Measurements from ENCODE around the gene MZF1.
"Not testable (repeated sequence)": the region's sequence is repeated elsewhere in the genome, so short reads cannot be mapped to it uniquely, and the experiment has no call there.

MZF1 gene

DNA sequence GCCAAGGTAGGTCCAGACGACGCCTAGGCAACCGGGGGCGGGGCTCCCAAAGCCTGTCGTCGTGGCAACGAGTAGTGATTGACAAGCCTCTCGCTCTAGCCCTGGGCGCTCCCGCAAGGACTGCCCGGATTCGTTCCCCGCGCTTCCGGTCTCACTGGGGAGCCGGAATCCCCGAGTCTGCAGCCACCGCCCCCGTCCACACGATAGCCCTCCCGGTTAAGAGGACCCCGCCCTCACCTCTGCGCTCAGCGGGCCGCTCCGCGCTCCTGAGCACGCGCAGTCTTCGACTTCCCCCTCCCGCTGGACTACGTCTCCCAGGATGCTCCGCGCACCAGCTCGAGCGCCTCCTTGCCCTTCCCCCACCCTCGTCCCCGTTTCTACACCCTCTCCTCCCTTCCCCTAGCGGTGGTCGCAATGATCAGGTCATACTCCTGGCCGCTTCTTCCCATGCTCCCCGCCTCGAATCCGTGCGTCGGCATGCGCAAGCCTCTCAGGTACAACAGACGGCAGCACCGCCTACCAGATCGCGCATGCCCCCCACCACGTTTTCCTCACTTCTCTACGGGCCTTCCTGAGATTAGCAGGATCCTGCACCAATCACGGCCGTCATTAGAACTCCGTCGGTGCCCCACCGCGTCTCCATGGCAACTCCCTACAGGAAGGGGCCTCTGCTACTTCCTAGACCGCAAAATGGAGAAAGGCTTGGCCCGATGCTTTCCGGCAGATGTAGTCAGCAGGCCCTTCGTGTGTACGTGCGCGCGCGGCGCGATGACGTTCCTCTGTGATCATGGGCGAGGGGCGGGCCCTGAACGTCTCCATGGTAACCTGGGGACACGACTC, at the start of gene MZF1:
Gene MZF1 (minus strand): TSS at position 518 of the 840 bp plus-strand sequence. CDS start 1,946 bp downstream, outside the sequence.
- peak; percentile 99 for DNase-seq (ENCODE audit: low spot score)

DNA sequence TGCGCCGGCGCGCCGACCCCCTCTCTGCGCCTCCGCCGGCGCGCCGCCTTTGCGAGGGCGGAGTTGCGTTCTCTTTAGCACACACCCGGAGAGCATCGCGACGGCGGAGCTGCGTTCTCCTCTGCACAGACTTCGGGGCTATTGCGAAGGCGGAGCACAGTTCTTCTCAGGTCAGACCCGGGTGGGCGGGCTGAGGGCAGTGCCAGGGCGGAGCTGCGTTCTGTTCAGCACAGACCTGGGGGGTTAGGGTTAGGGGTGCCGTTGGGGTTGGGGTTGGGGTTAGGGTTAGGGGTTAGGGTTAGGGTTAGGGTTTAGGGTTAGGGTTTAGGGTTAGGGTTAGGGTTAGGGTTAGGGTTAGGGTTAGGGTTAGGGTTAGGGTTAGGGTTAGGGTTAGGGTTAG, 34.1 kb upstream of the MZF1 start:
- DNase-seq (ENCODE audit: low spot score) = not testable (repeated sequence)

DNA sequence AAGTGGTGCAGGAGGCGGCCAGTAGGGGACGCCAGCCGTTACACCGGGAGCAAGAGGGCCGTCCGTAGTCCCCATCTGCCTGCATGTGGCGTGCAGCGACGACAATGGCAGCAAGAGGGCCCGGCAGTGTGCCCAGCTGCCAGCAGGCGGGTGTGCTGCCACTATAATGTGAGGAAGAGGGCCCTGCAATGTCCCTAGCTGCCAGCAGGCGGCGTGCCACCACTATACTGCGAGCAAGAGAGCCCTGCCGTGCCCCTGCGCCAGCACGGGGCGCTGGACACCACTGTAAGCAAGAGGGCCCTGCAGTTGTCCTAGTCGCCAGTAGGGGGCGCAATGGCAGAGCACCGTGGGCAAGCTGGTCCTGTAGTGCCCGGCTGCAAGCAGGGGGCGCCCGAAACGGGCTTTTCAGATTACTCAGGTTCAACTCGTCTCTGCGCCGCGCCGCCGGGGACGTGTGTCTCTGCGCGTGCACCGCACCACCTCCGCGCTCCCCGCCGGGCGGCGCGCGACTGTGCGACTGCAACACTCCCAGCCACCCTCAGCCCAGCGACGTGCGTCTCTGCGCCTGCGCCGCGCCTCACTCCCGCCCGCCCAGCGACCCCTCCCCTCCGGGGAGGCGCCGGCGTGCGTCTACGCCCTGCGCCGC, 33.2 kb upstream of the MZF1 start:
- DNase-seq (ENCODE audit: low spot score) = not testable (repeated sequence)

DNA sequence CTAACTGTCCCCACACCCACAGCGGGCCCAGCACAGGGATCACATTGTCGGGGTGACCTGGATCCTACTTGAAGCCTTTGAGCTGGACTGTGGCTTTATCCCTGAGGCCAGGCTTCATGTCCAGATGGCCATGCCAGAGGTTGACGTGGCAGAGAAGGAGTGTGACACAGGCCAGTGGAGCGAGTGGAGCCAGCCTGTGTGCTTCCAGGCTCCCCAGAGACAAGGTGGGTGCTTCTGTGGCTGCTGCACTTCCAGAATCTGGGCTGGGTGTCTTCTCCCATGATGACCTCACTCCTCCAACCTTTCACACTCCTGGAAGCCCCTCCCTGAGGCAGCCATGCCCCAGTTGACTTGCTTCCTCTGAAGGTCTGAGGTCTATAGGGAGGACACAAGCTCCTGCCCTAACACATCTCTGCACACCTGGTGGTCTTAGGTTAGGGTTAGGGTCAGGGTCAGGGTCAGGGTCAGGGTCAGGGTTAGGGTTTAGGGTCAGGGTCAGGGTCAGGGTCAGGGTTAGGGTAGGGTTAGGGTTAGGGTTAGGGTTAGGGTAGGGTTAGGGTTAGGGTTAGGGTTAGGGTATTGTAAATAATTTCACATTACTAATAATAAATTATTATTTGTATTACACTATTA, 13.1 kb upstream of the MZF1 start:
- DNase-seq (ENCODE audit: low spot score) = no peak

DNA sequence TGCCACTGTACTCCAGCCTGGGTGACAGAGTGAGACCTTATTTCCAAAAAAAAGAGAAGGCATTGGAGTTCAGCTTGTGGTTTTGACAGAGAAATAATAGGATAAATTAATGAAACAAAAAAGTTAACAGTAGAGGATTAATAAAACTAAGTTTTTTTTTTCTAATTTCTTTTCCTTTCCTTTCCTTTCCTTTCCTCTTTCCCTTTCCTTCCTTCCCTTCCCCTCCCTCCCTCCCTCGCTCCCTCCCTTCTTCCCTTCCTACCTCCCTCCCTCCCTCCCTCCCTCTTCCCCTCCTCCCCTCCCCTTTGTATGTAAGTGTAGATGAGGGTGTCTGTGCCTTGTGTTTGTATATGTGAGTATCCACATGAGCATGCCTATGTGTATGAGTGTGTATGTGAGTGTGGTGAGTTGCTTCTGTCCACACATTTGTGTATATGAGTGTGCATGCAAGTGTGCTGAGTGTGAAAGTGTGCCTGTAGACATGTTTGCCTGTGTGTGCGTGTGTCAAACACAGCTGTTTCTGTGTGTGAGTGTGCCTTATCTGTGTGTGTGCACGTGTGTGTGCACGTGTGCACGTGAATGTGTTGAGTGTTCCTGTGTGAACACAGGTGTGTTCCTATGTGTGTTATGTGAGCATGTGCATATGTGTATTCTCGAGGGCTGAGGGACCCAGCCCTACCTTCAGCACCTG, 12.5 kb upstream of the MZF1 start:
- DNase-seq (ENCODE audit: low spot score) = no peak

DNA sequence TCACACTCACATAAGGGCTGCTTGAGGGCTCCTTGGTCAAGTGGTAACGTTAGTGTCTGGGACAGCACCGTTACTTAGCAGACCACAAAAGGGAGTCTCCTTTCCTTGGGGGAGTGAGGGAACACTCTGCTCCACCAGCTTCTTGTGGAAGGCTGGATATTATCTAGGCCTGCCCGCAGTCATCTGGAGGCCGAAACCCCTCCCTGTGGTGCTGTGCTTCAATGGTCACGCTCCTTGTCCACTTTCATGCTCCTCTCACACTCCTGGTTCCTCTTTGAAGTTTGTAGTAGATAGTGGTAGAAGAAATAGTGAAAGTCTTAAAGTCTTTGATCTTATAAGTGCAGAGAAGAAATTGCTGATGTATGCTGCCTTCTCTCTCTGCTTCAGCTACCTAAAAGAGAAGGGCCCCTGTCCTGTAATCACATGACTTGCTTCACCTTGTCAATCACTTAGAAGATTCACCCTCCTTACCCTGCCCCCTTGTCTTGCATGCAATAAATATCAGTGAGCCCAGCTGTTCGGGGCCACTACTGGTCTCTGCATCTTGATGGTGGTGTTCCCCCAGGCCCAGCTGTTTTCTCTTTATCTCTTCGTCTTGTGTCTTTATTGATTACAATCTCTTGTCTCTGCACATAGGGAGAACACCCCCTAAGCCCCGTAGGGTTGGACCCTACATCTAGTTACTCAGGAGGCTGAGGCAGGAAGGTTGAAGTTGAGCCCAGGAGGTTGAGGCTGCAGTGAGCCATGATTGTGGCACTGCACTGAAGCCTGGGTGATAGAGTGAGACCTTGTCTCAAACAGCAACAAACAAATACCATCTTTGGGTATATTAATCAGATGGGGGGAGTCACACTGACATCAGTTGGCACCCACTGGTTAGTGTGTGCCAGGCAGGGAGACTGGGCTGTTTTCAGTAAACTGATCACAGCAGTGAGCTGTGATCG, 11.6 kb upstream of the MZF1 start:
- no peak for DNase-seq (ENCODE audit: low spot score)

DNA sequence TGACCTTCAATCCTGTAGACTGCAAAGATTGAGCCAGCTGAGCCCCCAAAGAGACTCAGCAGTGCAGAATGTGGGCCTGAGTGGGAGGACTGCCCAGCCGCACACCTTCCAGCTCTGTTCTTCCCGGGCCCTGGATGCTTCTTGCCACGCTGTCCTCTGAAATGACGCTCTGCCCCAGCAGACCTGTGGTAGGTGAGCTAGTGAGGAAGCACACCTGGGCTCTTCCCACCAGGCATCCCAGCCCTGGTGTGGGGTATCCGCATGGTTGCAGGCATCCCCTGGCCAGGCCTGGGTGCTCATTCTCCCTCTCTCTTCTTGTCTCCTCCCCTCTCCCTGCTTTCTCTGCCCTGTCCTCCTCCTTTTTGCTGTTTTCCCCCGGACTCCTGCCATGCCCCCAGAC, 9.8 kb upstream of the MZF1 start:
- DNase-seq (ENCODE audit: low spot score) = no peak

DNA sequence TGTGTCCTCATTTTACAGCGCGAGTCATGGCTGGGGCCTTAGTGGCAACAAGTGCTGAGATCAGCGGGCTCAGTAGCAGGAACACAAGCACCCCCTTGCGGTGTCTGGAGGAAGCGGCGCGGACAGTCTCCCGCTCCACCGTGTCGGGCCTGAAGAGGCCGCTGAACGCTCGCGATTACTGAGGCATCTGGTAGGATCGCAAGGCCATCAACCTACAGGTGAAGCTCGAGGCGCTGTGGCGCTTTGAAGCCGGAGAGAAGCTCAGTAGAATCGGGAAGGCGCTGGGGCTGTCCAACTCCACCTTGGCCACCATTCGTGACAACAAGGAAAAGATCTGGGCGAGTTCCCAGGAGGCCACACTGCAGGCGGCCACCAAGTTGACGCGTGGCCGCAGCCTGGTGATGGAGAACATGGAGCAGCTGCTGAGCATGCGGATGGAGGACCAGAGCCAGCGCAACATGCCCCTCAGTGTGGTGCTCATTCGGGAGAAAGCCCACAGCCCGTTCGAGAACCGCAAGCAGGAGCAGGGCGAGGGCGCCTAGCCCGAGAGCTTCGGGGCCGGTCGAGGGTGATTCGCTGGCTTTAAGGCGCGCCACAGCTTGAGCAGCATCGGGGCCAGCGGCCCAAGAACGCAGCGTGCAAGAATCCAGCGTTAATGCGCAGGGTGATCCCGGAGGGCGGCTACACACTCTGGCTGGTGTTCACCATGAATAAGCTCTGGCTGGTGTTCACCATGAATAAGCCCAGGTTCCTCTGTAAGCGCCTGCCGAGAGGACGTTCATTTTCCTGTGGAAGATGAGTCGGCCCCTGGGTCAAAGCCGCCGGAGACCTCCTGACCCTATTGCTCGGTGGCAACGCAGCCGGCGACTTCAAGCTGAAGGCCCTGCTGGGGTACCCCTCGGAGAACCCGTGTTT, 8.3 kb upstream of the MZF1 start:
- peak; percentile 75 for DNase-seq (ENCODE audit: low spot score)

DNA sequence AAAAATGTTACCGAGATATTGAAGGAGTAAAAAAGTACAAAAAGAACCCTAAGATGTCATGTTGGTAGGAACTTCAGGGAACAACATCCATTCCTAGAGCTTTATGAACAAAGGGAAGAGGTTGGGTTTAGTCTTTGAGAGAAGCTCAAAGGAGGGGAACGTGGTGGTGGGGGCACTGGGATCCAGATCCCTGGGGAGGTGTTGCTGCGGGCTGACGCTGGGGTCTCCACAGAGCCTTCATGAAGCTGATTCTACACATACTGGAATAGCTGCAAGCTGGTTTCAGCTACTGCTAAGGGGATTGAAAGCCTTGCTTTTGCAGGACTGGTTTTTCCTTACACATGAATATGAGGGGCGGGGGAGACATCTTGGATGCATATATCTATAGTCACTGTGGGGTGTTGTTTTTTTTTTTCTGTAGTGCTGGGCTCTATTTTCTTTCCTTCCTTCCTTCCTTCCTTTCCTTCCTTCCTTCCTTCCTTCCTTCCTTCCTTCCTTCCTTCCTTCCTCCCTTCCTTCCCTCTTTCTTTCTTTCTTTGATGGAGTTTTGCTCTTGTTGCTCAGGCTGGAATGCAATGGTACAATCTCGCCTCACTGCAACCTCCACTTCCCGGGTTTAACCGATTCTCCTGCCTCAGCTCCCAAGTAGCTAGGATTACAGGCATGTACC, 6.5 kb upstream of the MZF1 start:
- DNase-seq (ENCODE audit: low spot score) = no peak

DNA sequence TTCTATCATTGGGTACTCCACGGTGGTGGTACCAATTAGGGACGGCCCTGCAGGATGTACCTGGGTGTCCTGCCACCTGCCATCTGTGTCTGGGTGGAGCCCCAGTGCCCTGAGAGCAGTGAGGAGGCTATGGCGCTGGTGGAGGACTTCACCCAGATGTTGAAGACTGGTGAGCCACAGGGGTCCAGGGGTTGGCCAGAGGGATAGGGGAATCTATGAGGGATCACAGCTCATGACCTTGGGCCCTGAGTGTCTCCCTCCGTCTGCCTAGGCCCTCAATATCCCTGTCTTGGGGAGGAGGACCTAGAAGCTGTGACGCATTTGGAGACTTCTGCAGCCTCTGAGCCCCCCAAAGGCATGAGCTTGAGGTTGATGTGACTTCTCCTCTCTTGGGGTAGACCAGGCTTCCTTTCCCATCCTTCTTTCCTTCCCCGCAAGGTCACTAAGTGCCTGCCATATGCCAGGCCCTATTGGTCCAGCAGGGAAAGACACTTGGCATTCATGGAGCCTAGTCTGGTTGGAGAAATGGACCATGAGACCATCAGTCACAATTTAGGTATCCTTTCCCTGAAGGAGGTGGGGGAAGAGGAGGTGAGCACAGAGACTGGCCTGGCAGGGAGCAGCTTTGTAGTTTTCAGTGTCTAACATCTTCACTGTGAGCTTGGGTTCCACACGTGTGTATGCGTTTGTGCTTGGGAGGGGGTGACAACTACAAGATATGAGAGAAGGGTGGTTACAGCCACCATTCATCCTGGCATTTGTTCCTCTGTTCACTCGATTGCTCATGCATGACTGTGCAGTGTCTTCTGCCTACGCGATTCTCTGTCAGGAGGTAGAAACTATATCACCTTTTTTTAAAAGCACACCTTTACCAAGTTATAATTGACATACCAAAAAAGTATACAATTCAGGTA, 5.1 kb upstream of the MZF1 start:
- DNase-seq (ENCODE audit: low spot score) = no peak

DNA sequence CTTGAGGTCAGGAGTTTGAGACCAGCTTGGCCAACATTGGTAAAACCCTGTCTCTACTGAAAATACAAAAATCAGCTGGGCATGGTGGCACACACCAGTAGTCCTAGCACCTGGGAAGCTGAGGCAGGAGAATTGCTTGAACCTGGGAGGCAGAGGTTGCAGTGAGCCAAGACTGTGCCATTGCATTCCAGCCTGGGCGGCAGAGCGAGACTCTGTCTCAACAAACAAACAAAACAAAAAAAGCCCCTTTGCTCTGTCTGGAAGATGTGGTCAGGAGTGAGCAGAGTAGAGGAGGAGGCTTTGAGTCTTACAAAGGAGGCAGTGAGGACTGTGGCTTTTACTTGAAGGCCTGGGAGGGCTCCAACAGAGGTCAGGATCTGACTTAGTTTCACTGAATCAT, 4.4 kb upstream of the MZF1 start:
- DNase-seq (ENCODE audit: low spot score) = not testable (repeated sequence)

DNA sequence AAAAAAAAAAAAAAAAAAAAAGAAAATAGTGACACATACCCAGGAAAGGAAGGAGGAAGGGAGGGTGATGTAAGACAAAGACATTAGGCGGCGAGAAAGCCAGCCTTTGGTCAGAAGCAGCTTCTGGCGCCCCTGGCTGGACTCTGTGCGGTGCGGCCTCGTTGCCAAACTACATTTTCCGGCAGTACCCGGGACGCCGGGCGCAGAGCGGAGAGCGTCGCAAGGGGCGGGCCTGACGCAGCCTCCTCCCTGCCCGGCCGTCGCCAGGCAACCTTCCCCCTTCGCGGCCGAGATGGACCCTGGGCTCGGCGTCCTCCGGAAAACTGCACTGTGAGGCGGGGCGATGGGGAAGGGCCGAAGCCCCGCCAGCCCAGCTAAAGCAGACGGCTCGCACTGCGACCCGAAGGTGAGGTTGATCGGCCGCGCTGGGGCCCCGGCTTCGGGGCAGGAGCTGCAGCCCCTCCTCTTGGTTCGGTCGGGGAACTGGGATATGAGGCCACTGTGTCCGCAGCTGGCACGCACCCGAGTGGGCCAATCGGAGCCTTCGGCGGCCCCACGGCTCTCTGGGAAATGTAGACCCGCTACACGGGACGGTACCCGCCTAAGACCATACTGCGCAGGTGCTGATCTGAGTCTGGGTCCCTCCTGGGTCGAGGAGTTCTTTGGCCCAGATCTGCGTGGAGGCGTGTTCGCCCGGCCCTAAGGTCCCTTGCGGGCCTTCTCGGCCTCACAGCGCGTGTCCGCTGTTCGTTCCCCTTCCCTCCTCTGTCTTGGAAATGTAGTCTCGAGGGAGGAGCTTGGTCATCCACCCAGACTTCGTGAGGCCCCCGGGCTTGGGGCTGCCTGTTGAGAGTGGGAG, 2.3 kb upstream of the MZF1 start:
- DNase-seq (ENCODE audit: low spot score) = peak; percentile 88

DNA sequence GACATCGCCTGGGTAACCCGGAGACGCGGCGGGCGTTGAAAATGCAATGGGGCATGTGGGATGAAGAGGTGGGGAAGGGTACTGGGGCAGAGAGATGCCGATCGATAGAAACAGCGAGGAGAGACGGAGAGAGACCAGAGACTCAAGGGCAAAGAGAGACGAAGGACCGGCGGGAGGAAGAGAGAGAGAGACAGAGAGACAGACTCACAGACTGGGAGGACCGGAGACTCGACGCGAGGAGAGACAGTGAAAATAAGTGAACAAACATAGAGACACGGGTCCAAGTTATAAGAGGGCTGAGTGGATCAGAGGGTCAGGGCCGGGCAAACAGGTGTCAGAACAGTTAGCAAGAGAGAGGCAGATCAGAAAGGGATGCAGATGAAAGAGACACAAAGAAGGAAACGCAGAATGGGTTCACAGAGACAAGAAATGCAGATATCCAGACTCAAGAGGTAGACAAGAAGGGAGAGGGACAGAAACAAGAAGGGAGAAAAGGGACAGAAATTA, 576 bp upstream of the MZF1 start:
- no peak for DNase-seq (ENCODE audit: low spot score)

DNA sequence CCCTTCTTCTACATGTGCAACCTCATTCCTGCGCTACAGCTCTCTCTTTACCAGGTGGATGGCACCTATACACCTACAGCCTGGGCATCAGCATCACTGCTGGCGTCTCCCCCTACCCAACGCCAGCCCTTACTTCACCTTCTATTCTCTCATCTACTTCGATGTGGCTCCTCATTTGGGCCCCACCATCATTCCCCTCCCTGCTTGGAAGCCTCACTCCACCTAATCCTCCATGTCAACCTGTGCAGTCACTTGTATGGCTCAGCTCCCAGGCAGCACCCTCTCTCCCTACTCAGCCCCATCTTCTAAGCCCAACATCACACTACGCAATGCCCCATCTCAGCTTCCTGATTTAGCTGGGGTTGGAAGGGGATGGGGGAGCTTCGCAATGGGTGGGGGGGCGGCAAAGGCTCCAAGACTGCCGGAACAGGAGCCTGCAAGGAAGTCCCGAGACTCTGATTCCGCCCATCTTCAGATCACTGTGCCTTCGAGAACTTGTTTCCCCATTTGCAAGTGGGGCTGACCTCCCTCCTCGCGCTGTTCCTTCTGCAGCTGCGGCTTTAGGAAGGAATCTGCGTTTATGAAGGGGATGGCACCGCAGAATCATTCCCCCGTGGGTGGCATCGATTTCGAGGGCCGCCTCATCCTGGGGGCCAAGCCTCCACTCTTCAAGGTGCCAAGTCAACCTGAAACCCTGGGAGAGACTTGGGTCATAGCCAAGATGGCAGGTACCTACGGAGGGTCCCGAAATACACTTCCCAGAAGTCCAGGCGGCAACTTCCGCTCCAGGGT, 913 bp downstream of the MZF1 start:
- no peak for DNase-seq (ENCODE audit: low spot score)

DNA sequence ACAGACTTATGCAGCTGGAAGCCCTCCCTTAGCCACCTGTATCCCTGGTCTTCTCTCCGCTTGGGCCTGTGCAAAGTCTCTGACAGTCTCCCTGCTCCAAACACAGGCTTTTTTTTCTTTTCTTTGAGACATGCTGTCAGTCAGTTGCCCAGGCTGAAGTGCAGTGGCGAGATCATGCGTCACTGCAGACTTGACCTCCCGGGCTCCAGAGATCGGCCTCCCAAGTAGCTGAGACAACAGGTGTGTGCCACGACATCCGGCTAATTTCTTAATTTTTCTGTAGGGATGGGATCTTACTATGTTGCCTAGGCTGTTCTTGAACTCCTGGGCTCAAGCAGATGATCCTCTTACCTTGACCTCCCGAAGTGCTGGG, 1.6 kb downstream of the MZF1 start:
- DNase-seq (ENCODE audit: low spot score) = no peak

DNA sequence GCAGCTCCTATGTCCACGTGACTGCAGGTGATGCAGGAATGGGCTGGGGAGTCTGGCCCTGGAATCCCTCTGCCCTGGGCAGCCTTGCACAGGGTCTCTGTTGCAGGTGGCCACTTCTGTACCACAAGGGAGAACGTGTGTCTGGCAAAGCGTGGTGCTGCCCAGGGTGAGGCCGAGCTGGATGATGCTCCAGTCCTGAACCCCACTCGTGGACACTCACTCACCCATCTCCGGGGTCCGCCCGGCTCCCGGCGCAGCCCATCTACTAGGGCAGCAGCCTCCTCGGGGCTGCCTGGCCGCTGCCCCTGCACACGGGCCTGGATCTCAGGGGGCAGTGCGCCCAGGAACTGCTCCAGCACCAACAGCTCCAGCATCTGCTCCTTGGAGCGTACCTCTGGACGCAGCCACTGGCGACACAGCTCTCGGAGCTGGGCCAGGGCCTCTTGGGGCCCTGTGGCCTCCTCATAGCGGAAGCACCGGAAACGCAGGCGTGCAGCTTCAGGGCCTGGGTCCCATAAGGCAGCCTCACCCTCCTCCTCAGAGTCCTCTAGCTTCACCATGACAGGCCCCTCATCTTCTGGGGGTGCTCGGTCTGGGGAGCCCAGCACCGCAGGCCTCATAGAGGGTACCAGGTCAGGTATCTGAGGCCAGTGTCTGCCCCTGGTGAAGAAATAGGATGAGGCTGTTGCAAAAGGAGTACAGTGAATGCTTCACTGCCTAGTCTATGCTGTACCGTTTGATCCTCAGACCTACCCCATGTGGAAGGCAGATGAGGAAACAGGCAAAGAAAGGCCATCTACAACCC, 2.2 kb downstream of the MZF1 start:
- DNase-seq (ENCODE audit: low spot score) = no peak

All from pons (tissue), 1 donor.